Measurements from ENCODE around the gene CD276.

The CD276 gene

DNA sequence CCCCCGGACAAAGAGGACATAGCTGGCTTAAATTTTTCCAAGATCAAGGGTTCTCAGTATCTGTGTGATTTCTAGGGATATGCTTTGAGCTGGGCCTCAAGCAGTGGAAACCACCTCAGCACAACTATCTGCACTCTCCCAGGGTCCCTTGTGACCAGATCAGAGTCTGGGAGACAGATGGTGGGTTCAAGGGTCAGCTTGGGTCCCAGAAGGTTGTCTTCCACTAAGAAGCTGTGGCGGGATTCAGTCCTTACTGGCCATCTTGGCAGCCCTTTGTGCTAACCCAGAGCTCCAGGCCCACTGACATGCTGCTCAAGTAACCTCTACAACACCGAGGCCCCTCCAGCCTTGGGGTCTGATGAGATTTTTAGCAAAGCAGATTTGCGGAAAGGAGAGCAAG is 66.3 kb downstream of the CD276 start:
- no peak for DNase-seq

DNA sequence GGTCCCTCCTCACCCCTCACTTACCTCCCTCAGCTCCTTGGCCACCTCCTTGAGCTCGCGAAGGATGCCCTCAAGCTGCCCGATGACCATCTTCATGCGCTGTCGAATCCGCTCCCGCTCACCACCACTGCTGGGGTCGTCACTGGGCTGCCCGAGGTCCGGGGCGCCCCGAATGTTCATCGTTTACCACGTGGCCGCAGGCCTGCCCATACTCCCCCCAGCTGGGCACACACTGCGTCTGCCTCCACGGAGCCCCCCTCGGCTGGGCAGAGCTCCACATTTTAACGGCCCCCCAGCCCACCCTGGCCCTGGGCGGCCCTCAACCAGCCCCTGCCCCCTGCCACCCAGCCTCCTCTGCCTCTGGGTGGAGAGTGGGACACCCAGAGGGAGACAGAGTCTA is 66.8 kb downstream of the CD276 start:
- no peak for DNase-seq

DNA sequence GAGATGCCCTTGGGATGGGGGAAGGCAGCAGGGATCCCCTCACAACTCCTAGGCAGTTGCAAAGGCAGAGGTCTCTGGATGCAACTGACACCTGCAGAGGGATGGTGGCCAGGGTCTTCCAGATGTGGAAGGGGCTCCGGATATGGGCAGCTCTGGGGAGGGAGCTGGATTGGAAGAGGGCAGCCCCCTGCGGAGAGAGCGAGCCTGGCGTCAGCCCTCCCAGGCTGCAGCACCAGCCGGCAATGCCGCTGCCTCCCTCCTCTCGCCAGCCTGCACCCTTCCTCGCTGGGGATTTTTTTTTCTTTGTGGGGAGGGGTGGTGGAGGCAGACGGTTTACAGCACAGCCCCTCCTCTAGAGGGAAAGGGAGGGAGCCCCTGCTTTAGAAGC is 67.3 kb downstream of the CD276 start:
- no peak for DNase-seq

DNA sequence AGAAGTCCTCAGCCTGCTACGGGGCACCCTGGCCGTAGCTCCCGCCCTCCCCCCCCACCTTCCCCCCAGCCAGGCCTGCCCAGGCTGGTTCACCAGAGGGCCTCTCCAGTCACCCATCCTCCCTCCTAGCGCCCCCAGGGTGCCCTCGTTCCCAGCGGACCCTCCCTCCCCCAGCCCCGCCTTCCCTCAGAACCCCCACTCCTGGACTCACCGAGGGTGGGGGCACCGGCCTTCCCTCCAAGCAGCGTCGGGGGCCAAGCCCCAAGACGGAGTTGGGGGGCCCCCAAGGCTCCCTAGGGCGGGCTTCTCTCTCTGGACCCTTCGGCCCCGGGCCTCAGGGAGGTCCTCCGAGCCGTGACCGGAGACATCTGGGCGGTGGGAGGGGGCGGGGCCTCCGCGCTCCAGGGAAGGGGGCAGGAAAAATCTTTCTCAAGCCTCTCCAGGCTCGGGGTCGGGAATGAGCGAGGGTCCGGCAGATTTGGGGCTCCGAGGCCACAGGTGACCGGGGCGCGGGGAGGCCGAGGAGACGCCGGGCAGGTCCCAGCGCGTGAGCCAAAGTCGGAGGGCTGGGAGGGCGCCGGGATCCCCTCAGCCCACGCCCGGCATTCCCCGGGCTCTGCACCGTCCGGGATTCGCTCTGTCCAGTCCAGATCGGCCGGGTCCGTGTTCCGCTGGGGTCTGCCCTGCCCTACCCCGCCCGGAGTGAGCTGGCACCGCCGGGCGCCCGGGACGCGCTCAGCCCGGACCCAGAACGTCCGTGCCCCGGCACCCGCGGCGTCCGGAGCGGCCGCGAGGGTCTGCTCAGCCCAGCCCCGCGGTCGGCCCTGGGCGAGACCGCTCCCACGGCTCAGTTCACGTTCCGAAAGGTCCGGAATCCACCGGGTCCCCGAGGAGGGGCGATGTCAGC is 68.0 kb downstream of the CD276 start:
- DNase-seq: no peak

DNA sequence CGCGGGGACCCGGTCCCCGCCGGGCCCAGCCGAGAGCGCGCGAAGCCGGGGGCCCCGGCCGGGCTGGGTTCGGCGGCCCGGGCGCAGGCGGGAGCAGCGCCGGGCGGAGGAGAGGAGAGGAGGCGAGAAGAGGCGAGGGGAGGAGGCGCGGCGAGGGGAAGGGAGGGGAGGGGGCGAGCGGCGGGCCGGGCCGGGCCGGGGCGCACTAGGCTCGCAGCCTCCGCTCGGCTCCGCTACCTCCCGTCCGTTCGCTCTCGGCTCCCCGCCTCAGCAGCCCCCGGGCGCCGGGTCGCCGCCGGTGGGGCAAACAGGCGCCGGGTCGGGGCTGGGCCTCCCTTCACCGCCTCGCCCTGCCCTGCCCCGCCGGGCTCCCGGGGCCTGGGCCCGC is 68.6 kb downstream of the CD276 start:
- peak; percentile 10 for DNase-seq

DNA sequence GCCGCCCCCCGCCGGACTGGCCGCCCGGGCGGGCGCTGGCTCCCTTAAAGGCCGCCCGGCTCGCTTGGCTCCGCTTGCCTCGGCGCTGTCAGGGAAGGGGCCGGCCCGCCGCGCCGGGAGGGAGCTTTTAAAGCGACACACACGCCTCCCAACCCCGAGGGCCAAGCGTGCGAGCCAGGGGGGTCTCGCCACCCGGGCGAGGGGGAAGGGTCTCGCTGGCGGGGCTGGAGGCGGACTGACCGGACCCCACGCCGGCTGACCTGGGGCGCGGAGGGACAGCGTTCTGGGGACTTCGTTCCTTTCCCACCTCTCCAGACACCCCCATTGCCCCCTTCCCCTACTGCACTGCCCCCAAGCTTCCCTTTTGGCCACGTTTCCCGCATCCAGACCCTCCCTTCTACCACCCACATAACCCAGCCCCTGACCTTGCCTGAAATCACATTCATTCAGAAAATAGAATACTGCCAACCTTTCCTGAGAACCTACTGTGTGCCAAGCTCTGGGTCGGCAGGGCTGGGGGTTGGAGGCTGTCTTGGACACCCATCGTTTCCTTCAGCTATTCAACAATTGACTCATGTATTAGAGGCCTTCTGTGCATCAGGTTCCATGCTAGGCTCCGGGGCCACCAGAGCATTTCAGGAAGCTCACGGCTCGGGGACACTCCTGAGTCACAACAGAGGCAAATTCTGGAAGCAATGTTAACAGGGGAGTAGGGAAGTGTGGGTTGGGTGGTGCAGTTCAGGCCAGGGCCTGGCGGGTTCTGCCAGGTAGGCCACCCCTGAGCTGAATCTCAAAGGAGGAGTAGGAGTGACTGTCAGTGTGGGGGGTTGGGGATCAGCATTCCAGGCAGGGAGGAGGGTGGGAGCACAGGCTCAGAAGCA is 69.3 kb downstream of the CD276 start, which contains the start of gene INSYN1:
Gene INSYN1, minus strand, starts transcription at position 102 of the 881 bp plus-strand sequence. CDS start 2,221 bp downstream, outside the sequence.
- DNase-seq: no peak

DNA sequence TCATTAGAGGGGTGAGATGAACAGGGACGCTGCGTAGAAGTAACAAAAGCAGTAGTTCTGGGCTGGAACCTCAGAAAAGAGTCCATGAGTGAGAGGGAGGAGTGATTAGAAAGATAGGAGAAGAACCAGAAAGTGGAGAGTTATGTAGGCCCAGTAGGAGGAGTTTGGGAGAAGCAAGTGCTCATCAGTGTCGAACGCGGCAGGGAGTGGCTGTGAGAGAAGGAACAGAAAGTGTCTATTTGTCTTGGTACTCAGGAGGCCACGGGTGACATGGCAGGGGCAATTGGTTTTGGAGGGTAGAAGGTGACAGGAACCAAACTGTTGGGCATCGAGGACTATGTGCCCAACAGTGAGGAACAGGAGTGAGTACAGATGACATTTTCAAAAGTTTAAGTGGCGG is 70.3 kb downstream of the CD276 start:
- DNase-seq: no peak

DNA sequence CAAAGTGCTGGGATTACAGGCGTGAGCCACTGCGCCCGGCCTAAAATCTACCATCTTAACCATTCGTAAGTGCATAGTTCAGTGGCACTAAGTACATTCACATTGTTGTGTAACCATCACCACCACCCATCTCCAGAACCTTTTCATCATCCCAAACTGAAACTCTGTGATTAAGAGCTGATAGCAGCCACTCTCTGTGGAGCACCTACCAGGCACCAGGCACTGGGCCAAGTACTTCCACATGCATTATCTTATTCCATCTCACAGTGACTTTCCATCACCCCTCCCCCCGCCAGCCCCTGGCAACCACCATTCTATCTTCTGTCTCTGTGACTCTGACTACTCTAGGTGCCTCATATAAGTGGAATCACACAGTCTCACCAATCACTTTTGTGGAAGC is 71.3 kb downstream of the CD276 start:
- DNase-seq: no peak

DNA sequence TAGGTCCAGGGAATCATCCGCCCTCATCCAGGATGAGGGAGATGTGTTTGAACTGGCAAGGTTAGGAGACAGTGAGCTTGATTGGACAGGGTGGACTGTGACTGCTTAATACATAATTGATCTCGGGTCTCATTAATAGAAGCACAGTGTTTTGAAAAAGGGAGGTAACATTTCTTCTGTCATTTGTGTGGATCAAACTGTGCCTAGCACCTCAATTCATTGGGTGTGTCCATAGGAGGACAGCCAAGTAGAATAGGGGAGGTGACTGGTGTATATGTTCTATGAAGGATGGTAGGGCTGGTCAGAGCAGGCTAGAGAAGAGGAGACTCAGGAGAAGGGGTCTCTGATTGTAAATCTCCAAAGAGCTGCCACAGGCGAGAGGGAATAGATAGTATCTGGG is 71.8 kb downstream of the CD276 start:
- no peak for DNase-seq

DNA sequence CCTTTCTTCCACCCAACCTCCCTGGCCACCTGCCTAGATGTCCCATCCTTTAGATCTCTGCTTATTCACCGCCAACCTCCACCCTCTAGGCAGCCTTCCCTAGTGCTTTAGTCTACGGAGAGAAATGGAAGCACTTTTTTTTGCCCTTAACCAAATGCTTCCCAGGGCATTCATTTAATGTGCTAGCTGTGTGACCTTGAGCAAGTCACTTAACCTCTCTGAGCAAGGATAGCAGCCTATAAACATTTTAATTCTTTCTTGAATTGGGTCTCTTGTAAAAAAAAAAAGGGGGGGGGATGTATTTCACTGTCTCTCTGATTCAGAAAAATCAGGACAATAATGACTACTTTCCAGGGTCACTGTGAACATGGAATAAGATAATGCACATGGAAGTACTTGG is 72.2 kb downstream of the CD276 start:
- DNase-seq: no peak

DNA sequence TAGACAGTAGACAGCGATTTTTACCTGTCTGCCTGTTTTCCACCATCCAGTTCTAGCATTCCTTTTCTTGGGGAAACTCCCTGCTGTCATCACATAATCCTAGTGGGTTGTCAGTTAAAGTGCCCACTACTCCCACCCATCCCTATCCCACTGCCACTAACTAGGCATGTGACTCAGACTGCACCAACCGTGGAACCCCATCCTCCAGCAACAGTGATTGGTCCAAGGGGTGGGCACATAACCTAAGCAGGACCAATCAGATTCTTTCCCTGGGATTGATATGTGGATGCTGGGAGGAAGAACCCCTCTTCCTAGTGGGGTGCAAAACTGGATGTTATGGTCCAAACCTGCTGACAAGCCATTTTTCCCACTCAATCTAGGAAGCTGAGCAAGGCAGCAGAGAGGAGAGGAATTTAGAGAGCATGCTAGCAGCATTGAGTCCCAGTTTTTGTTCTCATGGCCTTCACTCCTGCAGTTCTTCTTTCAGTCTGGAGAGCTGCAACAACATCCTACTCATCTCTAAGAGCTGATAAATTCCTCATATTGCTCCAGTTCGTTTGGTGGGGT is 72.8 kb downstream of the CD276 start:
- no peak for DNase-seq

DNA sequence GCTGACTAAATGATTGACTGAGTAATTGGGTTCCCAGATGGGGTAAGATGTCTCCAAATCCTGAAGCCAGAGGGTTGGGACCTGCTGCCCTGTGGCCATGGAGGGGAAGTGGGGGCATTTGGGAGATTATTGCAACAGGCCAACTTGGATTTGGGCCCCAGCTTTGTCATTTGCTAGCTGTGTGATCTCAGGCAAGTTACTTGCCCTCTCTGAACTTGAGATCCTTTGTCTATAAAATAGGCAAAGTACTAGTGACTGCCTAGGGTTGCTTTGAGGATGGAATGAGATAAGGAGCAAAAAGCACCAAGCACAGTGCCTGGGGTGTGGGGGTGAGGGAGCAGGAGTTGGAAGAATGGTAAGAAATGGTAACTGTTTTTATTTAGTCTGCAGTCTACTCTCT is 73.4 kb downstream of the CD276 start:
- DNase-seq: no peak

DNA sequence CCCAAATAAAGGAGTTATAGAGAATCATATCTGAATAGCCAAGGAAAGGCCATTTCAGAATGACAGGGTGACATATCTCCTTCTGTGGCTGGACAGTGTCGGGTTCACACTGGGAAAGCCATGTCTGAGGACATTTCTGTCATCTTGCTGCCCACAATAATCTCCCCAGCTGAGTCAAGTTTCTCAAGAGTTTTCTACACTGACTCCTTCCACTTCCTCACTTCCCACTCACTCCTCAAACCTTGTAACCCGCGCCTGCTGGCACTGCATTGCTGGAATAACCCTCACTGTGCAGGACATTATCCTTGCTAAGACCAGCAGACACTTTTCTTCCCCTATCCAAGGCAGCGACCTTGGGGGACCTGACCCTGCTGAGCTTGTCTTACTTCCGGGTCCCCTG is 74.3 kb downstream of the CD276 start:
- no peak for DNase-seq

DNA sequence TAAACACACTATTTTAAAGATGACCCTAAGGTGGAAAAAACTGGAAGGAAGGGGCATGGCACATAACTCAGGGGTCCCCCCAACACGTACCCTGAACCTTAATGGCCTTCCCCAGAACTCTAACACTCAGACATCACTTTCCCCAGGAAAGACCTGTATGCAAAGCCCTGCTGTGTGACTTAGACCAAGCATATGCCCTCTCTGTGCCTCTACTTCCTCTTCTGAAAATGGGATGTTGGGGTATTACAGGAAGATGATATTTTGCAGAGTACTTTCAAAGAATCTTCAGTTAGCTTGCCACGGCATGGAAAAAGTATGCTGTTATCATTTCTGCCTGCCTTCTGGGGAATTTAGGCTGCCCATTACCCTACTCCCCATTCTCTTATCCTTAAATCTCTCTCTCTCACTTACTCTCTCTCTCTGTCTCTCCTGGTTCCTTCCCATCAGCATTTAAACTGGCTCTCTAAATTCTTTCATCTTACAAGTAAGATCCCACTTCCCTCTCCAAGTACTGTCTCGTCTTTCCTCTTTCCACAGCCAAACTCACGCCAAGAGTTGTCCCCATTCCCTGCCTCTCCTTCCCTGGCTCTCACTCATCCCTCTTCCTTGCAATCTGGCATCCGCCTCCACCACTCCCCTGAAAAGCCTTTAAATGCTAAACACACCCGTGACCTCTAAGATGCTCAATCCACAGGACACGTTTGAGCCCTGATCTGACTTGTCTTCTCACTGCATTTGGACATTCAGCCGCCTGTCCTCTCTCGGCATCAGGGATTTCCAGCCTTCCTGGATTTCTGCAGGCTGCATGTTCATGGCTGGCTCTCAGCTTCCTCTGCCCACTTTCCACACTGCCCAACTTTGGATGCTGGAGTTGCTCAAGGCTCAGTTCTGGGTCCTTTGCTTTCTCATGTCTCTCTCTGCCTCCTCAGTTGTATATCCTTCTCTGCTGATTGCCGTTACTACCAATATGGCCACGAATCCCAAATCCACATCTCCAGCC is 76.4 kb downstream of the CD276 start:
- no peak for DNase-seq

DNA sequence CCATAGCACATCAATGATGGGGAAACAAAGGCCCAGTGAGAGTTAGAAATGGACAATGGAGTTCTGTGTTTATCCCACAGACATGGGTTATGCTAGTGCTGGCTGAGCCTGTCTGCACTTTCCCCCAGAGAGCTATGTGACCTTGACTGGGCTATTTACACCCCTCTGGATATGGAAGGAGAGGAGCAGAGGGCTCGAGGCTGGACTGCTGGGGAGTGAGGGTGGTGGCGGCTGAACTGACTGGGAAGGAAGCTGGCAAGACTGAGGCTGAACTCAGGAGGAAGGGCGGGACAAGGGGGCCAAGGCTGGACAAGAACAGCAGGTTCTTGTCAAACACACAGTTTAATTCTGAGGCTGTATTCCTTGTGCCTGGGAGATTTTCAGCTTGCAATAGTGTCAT is 79.7 kb downstream of the CD276 start:
- no peak for DNase-seq

All from NCI-H510A treated with DMSO at 0.1 percent for 48 hours (cell line).